ENCODE data around the gene METTL23. TPM values are rescaled to one million over a fixed set of nuclear protein-coding genes. Genes with fewer than 3 reads are reported as not detected.

Gene METTL23
- total RNA-seq, 1 experiment from 2014 or later, result 37.7 TPM

DNA sequence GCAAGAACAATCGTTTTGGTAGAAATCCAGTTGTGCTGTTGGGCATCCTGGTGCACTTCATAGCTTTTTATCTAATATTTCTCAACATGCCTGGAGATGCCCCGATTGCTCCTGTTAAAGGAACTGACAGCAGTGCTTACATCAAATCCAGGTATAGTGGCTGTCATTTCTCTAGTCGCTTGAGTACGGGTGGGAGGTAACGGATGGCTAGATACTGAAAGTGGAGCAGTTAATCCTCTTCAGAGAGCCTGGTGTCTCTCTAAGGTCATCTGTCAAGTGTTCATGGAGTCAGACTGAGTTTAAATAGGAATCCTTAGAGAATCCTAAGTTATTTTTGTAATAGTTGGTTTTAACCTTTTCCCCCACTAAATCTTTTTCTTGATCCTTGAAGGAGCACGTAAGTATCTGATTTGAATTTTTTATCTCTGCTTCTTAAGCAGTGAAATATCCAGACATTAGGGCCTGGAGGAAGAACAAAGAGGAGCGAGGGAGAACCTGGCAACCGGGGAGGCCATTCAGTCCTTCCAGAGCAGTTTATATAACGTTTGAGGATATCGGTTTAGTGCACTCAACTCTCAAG lies 48.5 kb downstream of the METTL23 start:
- Histone ChIP-seq H3K4me1 (0 out of 2 replicates have a peak, but pooled peaks cover 4% of the 10 kb centered on the region), H3K36me3 (ENCODE audit: control insufficient read depth, insufficient read depth, low read length) (peaks cover 3% of the 10 kb centered on the region), H3K9me3 (no peaks in the 10 kb centered on the region), H3K27me3 (replicated peaks; ENCODE audit: control insufficient read depth, insufficient read depth, low read length) (no peaks in the 10 kb centered on the region), H3K4me3 (ENCODE audit: low read depth, low read length) (no peak overlapping the region)
- no TSS peak for BruUV-seq (replicated peaks)
- Mint-ChIP-seq H3K4me3 (ENCODE audit: unreplicated experiment) (no peak overlapping the region), H3K36me3 (ENCODE audit: insufficient read depth, unreplicated experiment) (peaks cover 58% of the 10 kb centered on the region), H3K9me3 (ENCODE audit: unreplicated experiment) (no peaks in the 10 kb centered on the region), H3K27ac (ENCODE audit: unreplicated experiment) (no peak overlapping the region), H3K27me3 (ENCODE audit: insufficient read depth, unreplicated experiment) (no peaks in the 10 kb centered on the region), H3K4me1 (ENCODE audit: low read depth, unreplicated experiment) (peaks cover 15% of the 10 kb centered on the region)
- ChIA-PET POLR2A (no interaction called here), CTCF (no interaction called here)
- DNase-seq, result no peak
- TF ChIP-seq, protein P1, sequence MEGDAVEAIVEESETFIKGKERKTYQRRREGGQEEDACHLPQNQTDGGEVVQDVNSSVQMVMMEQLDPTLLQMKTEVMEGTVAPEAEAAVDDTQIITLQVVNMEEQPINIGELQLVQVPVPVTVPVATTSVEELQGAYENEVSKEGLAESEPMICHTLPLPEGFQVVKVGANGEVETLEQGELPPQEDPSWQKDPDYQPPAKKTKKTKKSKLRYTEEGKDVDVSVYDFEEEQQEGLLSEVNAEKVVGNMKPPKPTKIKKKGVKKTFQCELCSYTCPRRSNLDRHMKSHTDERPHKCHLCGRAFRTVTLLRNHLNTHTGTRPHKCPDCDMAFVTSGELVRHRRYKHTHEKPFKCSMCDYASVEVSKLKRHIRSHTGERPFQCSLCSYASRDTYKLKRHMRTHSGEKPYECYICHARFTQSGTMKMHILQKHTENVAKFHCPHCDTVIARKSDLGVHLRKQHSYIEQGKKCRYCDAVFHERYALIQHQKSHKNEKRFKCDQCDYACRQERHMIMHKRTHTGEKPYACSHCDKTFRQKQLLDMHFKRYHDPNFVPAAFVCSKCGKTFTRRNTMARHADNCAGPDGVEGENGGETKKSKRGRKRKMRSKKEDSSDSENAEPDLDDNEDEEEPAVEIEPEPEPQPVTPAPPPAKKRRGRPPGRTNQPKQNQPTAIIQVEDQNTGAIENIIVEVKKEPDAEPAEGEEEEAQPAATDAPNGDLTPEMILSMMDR (IDR thresholded peaks at IDR 0.05; ENCODE audit: insufficient read depth in 1 of 2, low read depth in 1 of 2, low read length in 1 of 2, severe bottlenecking in 1 of 2, unreplicated experiment in 1 of 2), result no peak
- intact Hi-C loops (cut with micrococcal nuclease; ENCODE audit: unreplicated experiment), result no loop called here

DNA sequence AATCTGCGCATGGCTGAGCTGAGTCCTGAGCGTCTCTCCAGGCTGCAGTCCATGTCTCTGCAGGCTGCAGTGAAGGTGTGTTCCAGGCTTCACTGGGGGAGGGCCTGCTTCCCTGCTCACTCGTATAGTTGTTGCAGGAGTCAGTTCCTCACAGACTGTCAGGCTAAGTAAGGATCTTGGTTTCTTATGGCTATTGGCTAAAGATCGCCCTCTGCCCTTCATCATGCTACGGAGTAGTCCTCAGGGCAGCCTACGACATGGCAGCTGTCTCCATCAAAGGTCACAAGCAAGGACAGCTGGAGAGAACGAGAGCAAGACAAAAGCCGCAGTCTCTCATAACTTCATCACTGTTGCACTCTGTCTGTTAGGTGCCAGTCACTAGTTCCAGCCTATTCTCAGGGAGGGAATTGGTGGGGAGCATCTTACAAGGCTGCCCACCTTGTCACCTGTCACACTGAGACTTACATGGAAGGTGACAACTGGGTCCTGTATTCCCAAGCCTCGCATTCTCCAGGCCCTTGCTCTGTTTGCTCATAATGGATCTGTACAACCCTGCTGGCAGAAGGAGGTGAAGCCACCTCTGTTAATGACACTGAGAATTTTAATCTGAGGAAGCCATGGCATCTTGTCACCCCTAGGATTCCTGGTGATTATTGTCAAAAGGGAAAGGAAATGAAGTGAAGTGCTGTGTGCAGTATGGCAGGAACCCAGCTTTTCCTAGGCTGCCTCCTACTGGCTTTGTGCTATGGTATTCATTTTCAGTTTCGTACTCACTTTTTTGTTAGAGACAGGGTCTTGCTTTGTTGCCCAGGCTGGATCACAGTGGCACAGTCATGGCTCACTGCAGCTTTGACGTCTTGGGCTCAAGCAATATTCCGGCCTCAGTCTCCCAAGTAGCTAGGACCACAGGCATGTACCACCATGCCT lies 54.7 kb downstream of the METTL23 start:
- H3K27ac Mint-ChIP-seq (ENCODE audit: unreplicated experiment), result no peak overlapping the region

DNA sequence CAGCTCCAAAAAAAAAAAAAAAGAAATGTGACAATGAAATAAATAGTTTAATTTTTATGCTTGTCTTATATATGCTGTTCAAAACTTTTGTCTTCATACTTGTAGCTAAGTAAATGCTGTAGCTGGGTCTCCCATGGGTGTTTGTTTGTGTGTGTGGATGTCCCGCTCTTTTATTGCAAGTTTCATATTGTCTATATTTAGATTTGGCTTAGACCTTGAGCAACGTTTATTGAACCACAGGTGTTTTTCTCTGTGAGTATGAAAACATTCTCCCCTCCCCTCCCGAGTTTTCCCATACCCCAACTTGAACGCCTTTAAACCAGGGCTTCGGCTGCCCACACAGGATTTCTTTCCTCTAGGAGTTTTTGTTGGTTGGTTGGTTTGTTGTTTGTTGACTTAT lies 56.5 kb downstream of the METTL23 start:
- Mint-ChIP-seq H3K4me3 (ENCODE audit: unreplicated experiment) (no peak overlapping the region), H3K27me3 (ENCODE audit: insufficient read depth, unreplicated experiment) (no peaks in the 10 kb centered on the region), H3K27ac (ENCODE audit: unreplicated experiment) (no peak overlapping the region), H3K9me3 (ENCODE audit: unreplicated experiment) (no peaks in the 10 kb centered on the region), H3K36me3 (ENCODE audit: insufficient read depth, unreplicated experiment) (peaks cover 22% of the 10 kb centered on the region), H3K4me1 (ENCODE audit: low read depth, unreplicated experiment) (no peaks in the 10 kb centered on the region)
- ChIA-PET CTCF (no interaction called here), POLR2A (interaction anchor here (0.6 kb wide), 2 partner anchors 10 to 307 kb away, joined by 4 to 5 read pairs; no protein-coding TSS in a partner anchor)
- TF ChIP-seq, protein P1 (IDR thresholded peaks at IDR 0.05; ENCODE audit: insufficient read depth in 1 of 2, low read depth in 1 of 2, low read length in 1 of 2, severe bottlenecking in 1 of 2, unreplicated experiment in 1 of 2), result no peak
- intact Hi-C loops (cut with micrococcal nuclease; ENCODE audit: unreplicated experiment), result no loop called here
- no peak for DNase-seq
- Histone ChIP-seq H3K4me1 (peaks cover 3% of the 10 kb centered on the region; the same call in 1 of the 2 replicates), H3K4me3 (ENCODE audit: low read depth, low read length) (no peak overlapping the region), H3K9me3 (no peaks in the 10 kb centered on the region), H3K36me3 (ENCODE audit: control insufficient read depth, insufficient read depth, low read length) (no peaks in the 10 kb centered on the region), H3K27me3 (replicated peaks; ENCODE audit: control insufficient read depth, insufficient read depth, low read length) (no peaks in the 10 kb centered on the region)
- BruUV-seq (replicated peaks), result no TSS peak

More for the DNA sequence above, 54.7 kb downstream of the METTL23 start:
- TF ChIP-seq, protein P1 (IDR thresholded peaks at IDR 0.05; ENCODE audit: insufficient read depth in 1 of 2, low read depth in 1 of 2, low read length in 1 of 2, severe bottlenecking in 1 of 2, unreplicated experiment in 1 of 2), result no peak
- CTCF ChIA-PET, result interaction anchor here (1.2 kb wide), 1 partner anchor 47 kb away, joined by 3 read pairs; no protein-coding TSS in a partner anchor
- no peaks in the 10 kb centered on the region for H3K4me1 ChIP-seq
- no peaks in the 10 kb centered on the region for H3K9me3 ChIP-seq
- no peaks in the 10 kb centered on the region for H3K4me1 Mint-ChIP-seq (ENCODE audit: low read depth, unreplicated experiment)
- POLR2A ChIA-PET, result interaction anchor here (0.5 kb wide), 1 partner anchor 54 kb away, joined by 3 read pairs; no protein-coding TSS in a partner anchor
- no peaks in the 10 kb centered on the region for H3K27me3 Mint-ChIP-seq (ENCODE audit: insufficient read depth, unreplicated experiment)
- no TSS peak for BruUV-seq (replicated peaks)
- intact Hi-C loops (cut with micrococcal nuclease; ENCODE audit: unreplicated experiment), result loop anchor here (2.0 kb wide), 1 partner anchor 43 kb away; the partner anchor contains the start of gene MFSD11
- peaks cover 29% of the 10 kb centered on the region for H3K36me3 Mint-ChIP-seq (ENCODE audit: insufficient read depth, unreplicated experiment)
- H3K4me3 Mint-ChIP-seq (ENCODE audit: unreplicated experiment), result no peak overlapping the region
- H3K36me3 ChIP-seq (ENCODE audit: control insufficient read depth, insufficient read depth, low read length), result no peaks in the 10 kb centered on the region
- H3K9me3 Mint-ChIP-seq (ENCODE audit: unreplicated experiment), result no peaks in the 10 kb centered on the region
- DNase-seq, result peak in 1 of 2 experiments; percentile 30
- H3K27me3 ChIP-seq (replicated peaks; ENCODE audit: control insufficient read depth, insufficient read depth, low read length), result no peaks in the 10 kb centered on the region
- H3K4me3 ChIP-seq (ENCODE audit: low read depth, low read length), result no peak overlapping the region

Data from Caco-2 (cell line).